Measurements from ENCODE around the gene HIVEP2.

HIVEP2 gene

GRCh38 chr6:142945446-142946180 lies 637 bp upstream of the HIVEP2 start:
- DNase-seq (ENCODE audit: low spot score) (peak; percentile 46), FAIRE-seq (no peak)

GRCh38 chr6:142944124-142945048 lies 590 bp downstream of the HIVEP2 start:
- DNase-seq (ENCODE audit: low spot score), result peak; percentile 59
- no peak for FAIRE-seq

- DNase-seq (ENCODE audit: low spot score) (no peak), FAIRE-seq (no peak)
These were observed 1.3 kb downstream of the HIVEP2 start for GRCh38 chr6:142943711-142944123.

GRCh38 chr6:142942805-142943227 lies 2.2 kb downstream of the HIVEP2 start:
- no peak for DNase-seq (ENCODE audit: low spot score)
- FAIRE-seq, result no peak

- FAIRE-seq (no peak), DNase-seq (ENCODE audit: low spot score) (no peak)
These were observed 2.7 kb downstream of the HIVEP2 start for GRCh38 chr6:142942238-142942637.

- DNase-seq (ENCODE audit: low spot score) (no peak), FAIRE-seq (no peak)
These were observed 4.0 kb downstream of the HIVEP2 start for GRCh38 chr6:142941018-142941417.

- FAIRE-seq, result no peak
- DNase-seq (ENCODE audit: low spot score), result no peak
These were observed 4.5 kb downstream of the HIVEP2 start for GRCh38 chr6:142940487-142940886.

GRCh38 chr6:142938510-142938909 lies 6.5 kb downstream of the HIVEP2 start:
- DNase-seq (ENCODE audit: low spot score) (no peak), FAIRE-seq (no peak)

- FAIRE-seq, result no peak
- no peak for DNase-seq (ENCODE audit: low spot score)
These were observed 7.0 kb downstream of the HIVEP2 start for GRCh38 chr6:142937986-142938385.

GRCh38 chr6:142935553-142936517 lies 9.1 kb downstream of the HIVEP2 start:
- no peak for FAIRE-seq
- DNase-seq (ENCODE audit: low spot score), result no peak

GRCh38 chr6:142934599-142934998 lies 10.4 kb downstream of the HIVEP2 start:
- FAIRE-seq (no peak), DNase-seq (ENCODE audit: low spot score) (no peak)

- FAIRE-seq (no peak), DNase-seq (ENCODE audit: low spot score) (no peak)
These were observed 10.9 kb downstream of the HIVEP2 start for GRCh38 chr6:142934106-142934505.

GRCh38 chr6:142933701-142934100 lies 11.3 kb downstream of the HIVEP2 start:
- FAIRE-seq (no peak), DNase-seq (ENCODE audit: low spot score) (no peak)

- DNase-seq (ENCODE audit: low spot score), result no peak
- FAIRE-seq, result no peak
These were observed 12.1 kb downstream of the HIVEP2 start for GRCh38 chr6:142932889-142933288.

GRCh38 chr6:142929751-142930358 lies 15.1 kb downstream of the HIVEP2 start:
- no peak for DNase-seq (ENCODE audit: low spot score)
- no peak for FAIRE-seq

- no peak for FAIRE-seq
- no peak for DNase-seq (ENCODE audit: low spot score)
These were observed 17.1 kb downstream of the HIVEP2 start for GRCh38 chr6:142927904-142928303.

GRCh38 chr6:142927271-142927580 lies 17.8 kb downstream of the HIVEP2 start:
- no peak for FAIRE-seq
- no peak for DNase-seq (ENCODE audit: low spot score)

GRCh38 chr6:142926494-142927270 lies 18.3 kb downstream of the HIVEP2 start:
- peak; percentile 40 for DNase-seq (ENCODE audit: low spot score)
- FAIRE-seq, result no peak

GRCh38 chr6:142926177-142926493 lies 18.8 kb downstream of the HIVEP2 start:
- FAIRE-seq (no peak), DNase-seq (ENCODE audit: low spot score) (no peak)

GRCh38 chr6:142925575-142926110 lies 19.3 kb downstream of the HIVEP2 start:
- no peak for DNase-seq (ENCODE audit: low spot score)
- no peak for FAIRE-seq

All from RCC 7860 (cell line).